ENCODE results near the gene TMPRSS6. TPM values are rescaled to one million over a fixed set of nuclear protein-coding genes. Genes with fewer than 3 reads are reported as not detected.
A peak's percentile ranks its signal among the peaks of the same experiment; 100 is the strongest.

Gene TMPRSS6
- total RNA-seq, 1 donor from 2014 or later, result 2.1 TPM

DNA sequence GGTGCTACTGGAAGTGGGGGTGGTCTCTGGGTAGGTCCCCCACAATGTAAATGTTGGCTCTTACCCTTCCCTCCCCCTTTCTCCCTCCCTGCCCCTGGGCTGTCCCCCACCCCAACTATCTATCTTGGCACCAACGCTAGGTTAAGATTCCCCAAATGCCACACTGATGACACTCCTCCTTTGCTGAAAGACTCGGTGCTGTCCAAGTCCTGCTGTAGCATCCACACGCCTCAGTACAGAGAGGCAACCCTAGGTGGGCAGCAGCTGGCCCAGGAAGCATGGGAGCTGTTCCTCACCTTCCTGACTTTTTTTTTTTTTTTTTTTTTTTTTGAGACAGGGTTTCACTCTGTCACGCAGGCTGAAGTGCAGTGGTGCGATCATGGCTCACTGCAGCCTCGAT, 61.4 kb downstream of the TMPRSS6 start:
- Histone ChIP-seq H3K27ac (no peak overlapping the region), H3K27me3 (no peaks in the 10 kb centered on the region), H3K4me1 (peaks cover 7% of the 10 kb centered on the region), H3K4me3 (no peak overlapping the region), H3K36me3 (no peaks in the 10 kb centered on the region), H3K9me3 (no peaks in the 10 kb centered on the region)
- DNase-seq (no peak), ATAC-seq (no peak)
- TF ChIP-seq, protein P1, sequence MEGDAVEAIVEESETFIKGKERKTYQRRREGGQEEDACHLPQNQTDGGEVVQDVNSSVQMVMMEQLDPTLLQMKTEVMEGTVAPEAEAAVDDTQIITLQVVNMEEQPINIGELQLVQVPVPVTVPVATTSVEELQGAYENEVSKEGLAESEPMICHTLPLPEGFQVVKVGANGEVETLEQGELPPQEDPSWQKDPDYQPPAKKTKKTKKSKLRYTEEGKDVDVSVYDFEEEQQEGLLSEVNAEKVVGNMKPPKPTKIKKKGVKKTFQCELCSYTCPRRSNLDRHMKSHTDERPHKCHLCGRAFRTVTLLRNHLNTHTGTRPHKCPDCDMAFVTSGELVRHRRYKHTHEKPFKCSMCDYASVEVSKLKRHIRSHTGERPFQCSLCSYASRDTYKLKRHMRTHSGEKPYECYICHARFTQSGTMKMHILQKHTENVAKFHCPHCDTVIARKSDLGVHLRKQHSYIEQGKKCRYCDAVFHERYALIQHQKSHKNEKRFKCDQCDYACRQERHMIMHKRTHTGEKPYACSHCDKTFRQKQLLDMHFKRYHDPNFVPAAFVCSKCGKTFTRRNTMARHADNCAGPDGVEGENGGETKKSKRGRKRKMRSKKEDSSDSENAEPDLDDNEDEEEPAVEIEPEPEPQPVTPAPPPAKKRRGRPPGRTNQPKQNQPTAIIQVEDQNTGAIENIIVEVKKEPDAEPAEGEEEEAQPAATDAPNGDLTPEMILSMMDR (IDR thresholded peaks at IDR 0.05), result no peak
- intact Hi-C loops (cut with DNase I), result no loop called here

DNA sequence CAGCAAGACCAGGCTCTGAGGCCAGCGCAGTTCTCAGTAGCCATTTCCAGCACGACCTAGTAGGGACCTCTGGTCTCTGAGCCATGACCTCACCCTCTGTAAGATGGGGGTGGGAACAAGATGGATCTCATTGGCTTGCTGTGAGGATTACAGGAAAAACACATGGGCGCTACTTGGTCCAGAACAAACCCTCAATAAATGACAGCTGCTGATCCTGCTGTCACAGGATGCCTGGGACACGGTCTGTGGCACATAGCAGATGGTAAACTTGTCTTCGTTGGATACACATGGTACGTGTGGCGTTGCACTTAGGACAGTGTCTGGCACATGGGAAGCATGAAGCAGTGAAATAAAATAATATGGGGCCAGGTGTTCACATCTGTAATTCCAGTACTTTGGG, 62.5 kb downstream of the TMPRSS6 start:
- TF ChIP-seq, protein P1 (IDR thresholded peaks at IDR 0.05), result no peak
- H3K9me3 ChIP-seq, result no peaks in the 10 kb centered on the region
- ATAC-seq, result no peak

GRCh38 chr22:37046589-37046988, 62.9 kb downstream of the TMPRSS6 start:
- ATAC-seq (no peak), DNase-seq (no peak)
- Histone ChIP-seq H3K27me3 (no peaks in the 10 kb centered on the region), H3K36me3 (no peaks in the 10 kb centered on the region), H3K4me3 (no peak overlapping the region), H3K4me1 (no peaks in the 10 kb centered on the region), H3K27ac (no peak overlapping the region), H3K9me3 (no peaks in the 10 kb centered on the region)
- intact Hi-C loops (cut with DNase I), result no loop called here
- TF ChIP-seq, protein P1 (IDR thresholded peaks at IDR 0.05), result no peak

More for the DNA sequence above, 62.5 kb downstream of the TMPRSS6 start:
- Histone ChIP-seq H3K36me3 (no peaks in the 10 kb centered on the region), H3K27ac (no peak overlapping the region), H3K4me3 (no peak overlapping the region), H3K4me1 (peaks cover under 1% of the 10 kb centered on the region), H3K27me3 (no peaks in the 10 kb centered on the region)
- intact Hi-C loops (cut with DNase I), result no loop called here
- DNase-seq, result no peak

DNA sequence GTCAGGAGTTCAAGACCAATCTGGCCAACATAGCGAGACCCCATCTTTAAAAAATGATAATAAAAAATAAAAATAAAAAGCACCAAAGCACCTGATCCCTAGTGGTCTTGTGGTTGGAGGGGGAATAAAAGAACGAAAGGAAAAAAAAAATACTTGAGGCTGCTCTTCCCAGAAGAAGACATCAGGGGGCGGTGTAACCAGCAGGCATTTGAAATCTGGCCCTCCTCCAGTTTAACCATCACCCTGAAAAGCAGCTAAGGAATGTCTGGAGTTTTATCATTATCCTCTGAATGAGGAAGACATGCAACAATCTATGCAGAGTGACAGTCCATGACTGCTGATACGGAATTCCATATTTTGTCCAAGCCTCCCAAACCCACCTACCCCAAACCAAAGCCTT, 63.6 kb downstream of the TMPRSS6 start:
- ATAC-seq (no peak), DNase-seq (no peak)
- no peaks in the 10 kb centered on the region for H3K9me3 ChIP-seq
- H3K27me3 ChIP-seq, result no peaks in the 10 kb centered on the region
- no peak overlapping the region for H3K27ac ChIP-seq
- TF ChIP-seq, protein P1 (IDR thresholded peaks at IDR 0.05), result peak; percentile 32
- H3K4me1 ChIP-seq, result no peaks in the 10 kb centered on the region
- H3K4me3 ChIP-seq, result no peak overlapping the region
- intact Hi-C loops (cut with DNase I), result no loop called here
- H3K36me3 ChIP-seq, result no peaks in the 10 kb centered on the region

DNA sequence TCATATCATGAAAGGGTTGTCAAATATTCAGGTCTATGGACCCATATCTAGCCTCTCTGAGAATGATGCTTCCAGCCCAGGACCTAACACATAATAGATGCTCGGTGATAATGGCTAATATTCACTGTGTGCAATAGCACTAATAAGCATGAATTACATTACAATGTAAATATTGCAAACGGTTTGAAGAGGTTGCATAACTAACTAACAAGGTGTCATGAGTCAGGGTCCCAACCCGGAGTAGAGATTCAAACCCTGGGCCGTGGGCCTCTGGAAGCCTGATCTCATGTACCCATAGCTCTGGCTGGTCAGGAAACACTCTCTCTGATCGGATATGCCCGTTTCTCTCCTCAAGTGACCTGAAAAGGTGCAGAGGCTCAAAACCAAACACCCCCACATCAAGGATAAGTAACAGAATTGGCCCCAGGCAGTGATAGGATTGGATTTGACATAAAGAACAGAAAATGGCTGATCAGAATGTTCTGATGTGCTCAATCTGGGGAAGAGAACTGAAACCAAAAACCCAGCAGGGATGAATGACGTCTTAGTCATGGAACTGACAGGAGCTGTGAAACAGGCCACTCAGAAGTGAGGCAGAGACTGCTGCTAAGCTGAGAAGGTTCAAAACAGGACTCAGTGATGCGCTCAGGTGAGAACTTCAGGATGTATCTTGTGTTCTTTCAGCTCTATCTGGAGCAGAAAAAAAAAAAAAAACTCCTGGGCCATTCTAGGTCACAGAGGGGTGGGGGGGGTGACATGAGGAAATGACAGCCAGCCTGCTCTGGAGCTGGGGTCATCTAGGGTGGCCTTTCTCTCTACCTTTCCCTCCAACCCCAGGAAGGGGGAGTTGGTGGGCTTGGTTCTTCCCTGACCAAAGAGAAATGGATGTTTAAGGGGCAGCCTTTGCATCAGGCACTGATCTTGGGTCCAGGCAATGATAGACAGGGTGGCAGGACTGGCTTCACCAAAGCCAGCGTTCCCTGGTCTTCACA, 64.6 kb downstream of the TMPRSS6 start:
- intact Hi-C loops (cut with DNase I), result no loop called here
- ATAC-seq, result no peak
- no peak for DNase-seq
- Histone ChIP-seq H3K4me3 (no peak overlapping the region), H3K27me3 (no peaks in the 10 kb centered on the region), H3K4me1 (no peaks in the 10 kb centered on the region), H3K36me3 (no peaks in the 10 kb centered on the region), H3K9me3 (no peaks in the 10 kb centered on the region), H3K27ac (no peak overlapping the region)
- TF ChIP-seq, protein P1 (IDR thresholded peaks at IDR 0.05), result no peak

Measured in upper lobe of right lung (tissue), 1 donor.